Activated CD4-positive, alpha-beta T cell treated with anti-CD3 and anti-CD28 coated beads for 24 hours (primary cell): ENCODE measurements around the gene ARHGEF3.
A peak's percentile ranks its signal among the peaks of the same experiment; 100 is the strongest.
"Not testable (repeated sequence)": the region's sequence is repeated elsewhere in the genome, so short reads cannot be mapped to it uniquely, and the experiment has no call there.

Source experiments
- DNase-seq, 2 donors: peaks; one replicate each; pipeline ENCODE4 v3.0.0-alpha.2; 2020; ENCODE audit warnings: low read depth in 2 of 2

ARHGEF3 gene

GRCh38 chr3:56771376-56771775, 30.4 kb downstream of the ARHGEF3 start:
- no peak for DNase-seq

DNA sequence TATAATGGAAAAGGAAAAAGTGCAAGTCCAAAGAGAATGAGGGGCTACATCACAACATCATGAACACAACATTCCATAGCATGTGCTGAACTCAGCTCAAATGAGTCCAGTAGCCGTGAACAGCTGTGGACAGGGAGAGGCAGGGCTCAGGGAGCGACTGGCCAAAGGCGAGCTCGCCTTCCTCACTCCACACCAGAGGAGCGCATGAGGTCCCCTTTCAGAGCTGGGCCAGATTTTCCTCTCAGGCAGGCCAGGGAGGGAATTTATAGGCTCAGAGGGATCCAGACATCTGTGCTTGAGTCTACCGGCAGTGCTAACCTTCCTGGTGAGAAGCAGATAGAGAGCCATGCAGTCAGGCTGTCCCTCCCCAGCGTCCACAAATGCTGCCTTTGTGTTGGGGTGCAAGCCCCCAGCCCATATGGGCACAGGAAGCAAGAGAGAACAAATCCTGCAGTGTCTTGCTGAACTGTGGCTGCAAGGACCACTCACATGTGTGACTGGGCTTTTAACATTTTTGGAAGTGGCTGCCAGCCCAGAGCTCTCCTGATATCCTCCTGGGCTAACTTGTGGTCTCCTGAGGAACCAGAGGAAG, 32.5 kb downstream of the ARHGEF3 start:
- no peak for DNase-seq

- DNase-seq: no peak
Measured at GRCh38 chr3:56764904-56765547, 36.7 kb downstream of the ARHGEF3 start.

DNA sequence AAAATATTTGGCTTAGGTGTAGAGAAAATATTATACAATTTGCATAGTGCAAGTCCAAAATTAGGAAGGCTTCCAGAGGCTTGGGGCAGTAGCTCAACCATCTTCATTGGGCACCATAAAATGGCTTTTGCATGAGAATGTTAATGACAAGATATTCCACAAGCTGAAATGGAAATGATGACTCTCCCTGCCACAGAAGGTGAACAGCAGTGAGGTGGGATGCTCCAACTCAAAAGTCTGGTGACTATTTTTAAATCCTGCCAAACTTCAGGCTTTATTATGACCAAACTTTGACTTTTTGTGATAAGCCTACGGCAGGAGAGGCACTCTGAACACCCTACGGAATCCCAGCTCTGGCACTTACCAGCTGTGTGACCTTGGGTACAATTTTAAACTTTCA, 37.6 kb downstream of the ARHGEF3 start:
- DNase-seq: no peak

DNA sequence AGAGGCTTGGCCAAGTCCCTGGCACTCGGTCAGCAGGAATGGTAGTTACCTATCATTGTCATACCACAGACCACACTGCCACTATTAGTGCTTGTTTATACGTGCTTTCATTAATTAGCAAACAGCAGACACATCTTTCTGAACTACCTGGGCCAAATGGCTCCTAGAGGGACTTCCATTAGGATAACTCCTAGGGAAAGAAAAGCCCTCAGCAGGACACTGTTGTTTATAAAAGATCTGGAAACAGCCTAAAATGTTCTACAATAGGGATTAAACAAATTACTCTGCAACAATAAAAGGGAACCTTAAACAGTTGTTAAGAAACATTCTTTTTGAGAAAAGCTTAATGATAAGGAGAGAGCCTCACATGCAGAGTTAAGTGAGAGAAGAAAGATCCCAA, 38.5 kb downstream of the ARHGEF3 start:
- no peak for DNase-seq

DNA sequence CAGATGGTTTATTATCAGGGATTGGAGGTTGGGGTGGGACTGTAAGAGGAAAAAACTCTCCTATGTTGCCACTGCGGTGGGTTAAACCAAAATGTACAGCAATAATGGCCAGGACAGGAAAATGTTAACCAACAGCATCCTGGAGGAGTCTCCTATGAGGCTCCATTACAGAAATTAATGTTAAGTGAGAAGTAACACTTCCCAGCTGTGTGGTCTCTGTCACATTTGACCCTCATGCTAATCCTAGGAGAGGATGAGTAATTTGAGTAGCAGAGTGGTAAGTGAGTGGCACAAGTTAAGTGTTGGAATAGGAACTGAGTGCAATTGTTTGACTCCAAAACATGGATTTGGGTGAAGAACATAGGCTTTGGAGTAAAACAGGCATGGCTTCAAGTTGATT, 39.0 kb downstream of the ARHGEF3 start:
- no peak for DNase-seq

- DNase-seq: no peak
Measured at GRCh38 chr3:56761887-56762651, 39.7 kb downstream of the ARHGEF3 start.

DNA sequence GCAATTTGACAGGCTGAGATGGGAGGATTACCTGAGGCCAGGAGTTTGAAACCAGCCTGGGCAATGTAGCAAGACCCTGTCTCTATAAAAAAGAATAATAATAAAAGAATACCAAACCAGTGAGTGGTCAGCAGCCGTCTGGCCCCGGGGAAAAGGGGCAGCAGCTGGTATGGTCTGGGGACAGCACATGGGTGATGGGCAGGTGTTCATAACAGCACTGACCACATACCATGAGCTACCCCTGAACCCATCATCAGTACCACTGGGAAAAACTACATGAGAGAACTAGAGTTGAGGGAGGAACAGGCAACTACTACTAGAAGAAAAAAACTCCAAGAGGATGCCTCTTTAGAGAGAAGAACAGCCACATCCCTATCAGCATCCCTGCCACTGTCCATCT, 40.7 kb downstream of the ARHGEF3 start:
- no peak for DNase-seq

GRCh38 chr3:56759532-56759931, 42.2 kb downstream of the ARHGEF3 start:
- no peak for DNase-seq

GRCh38 chr3:56758539-56758981, 43.2 kb downstream of the ARHGEF3 start:
- DNase-seq: peak in 1 of 2 donors; percentile 19

- not testable (repeated sequence) for DNase-seq
Measured at GRCh38 chr3:56758042-56758441, 43.7 kb downstream of the ARHGEF3 start.

GRCh38 chr3:56754741-56755417, 46.9 kb downstream of the ARHGEF3 start:
- DNase-seq: no peak

DNA sequence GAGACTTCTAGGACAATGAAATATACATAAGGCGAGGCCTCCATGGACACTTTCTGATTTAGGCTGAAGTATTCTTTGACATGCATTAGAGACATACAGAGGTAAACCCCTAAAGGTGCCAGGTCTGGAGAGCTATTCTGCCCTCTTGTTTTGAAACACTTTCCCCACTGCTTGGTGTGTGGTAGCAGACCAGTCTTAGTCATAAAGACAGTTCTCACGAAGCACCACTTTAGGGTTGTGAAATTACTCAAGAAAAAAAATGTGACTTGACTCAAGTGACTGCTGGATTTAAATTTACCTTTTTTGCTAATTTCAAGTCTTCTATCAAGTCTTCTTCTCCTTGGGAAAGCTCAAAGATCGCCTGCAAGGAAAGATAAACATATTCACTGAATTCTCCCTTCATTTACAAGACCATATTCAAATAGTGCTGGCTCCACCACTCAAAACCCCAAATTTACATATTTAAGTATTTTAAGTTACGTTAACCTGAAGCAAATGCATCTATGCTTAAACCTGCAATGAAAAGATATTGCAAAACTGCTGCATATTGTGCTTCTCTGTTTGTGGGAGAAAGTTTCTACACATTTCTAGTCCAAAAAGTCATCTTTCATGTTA, 48.4 kb downstream of the ARHGEF3 start:
- no peak for DNase-seq

DNA sequence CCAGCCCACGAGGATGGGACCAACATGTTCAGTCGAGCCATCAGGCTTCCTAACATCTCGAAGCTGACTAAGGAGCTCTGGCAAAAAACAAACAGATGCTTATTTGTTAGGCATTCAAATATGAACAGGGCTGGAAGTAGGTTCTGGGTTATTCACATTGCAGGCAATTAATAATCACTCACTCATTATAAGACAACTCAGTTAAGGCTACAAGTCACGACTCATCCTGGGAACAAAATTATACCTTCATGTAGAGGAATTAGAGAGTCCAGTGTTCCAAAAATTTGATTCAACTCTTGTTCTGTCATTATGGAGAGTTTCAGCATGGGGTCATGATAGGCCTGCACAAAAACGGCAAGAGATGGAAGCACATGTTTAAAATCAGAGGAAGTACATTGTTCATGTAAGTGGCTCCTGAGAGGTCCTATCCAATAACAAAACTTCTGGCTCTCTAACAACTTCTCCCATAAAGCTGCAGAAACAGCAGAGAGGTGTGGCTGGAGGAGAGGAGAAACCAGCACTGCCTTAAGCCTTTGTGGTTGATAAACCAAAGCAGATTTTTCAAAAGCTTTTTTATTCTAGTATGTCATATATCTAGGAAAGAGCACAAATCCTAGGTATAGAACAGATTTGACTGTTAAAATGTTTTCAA, 50.6 kb downstream of the ARHGEF3 start:
- no peak for DNase-seq

DNA sequence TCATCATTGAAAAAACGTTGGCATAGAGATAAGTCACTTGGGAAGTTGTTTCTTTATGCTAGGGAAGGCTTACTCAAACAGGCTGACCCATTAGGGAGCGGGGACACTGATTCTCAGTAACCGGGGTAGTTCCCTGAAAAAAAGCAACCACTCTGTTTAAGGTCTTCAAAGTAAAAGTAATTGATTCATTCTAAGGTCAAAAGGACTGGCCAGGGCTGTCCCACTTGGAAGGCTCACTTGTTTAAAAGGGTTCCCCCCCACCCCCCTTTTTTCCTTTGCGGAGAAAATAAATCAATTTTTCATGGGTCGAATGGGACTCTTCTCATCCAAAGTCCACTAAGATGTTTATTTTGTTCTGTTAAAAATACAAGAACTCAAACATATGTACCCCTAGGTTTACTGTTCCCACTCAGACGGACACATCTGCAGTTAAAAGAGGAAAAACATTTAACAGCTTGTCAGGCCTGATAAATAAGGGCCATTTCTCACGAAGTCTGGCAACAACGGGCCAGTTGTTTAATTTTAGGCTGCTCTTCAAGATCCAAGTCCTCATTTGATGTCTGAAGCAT, 53.0 kb downstream of the ARHGEF3 start:
- DNase-seq: no peak

GRCh38 chr3:56747150-56747549, 54.6 kb downstream of the ARHGEF3 start:
- no peak for DNase-seq

DNA sequence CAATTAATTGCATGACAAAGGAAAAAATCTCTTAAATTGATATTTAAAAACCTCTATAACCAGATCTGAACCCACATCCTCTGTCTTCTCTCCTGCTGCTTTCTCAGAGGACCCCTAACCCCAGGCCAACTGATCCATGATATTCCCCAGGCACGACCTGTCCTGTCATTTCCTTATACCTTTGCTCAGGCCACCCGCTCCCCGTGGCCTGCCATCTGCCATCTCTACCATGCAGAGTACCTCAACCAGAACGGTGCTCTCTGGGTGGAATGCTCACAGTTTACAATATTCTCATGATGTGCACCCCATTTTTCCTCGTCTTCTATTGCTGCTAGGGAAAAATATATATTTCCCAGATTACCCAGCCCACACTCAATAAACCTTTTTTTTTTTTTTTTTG, 57.7 kb downstream of the ARHGEF3 start:
- DNase-seq: no peak

DNA sequence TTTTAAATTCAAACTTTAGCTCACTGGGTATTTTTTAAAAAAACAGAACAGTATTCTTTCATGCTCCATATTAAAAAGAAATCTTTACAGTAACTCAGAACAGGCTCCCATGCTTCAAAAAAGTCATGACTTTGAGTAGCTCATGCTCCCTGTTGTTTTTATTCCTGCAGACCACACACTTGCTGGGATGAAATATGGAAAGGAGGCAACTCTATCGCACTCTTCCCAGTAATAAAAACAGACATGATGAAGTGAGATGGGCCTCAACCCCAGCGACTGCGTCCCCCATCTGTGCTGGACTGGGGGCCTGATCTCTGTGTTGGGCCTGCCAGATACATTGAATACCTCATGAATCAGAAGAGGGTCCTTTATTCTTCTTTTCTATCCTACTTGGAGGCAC, 58.9 kb downstream of the ARHGEF3 start:
- DNase-seq: no peak

DNA sequence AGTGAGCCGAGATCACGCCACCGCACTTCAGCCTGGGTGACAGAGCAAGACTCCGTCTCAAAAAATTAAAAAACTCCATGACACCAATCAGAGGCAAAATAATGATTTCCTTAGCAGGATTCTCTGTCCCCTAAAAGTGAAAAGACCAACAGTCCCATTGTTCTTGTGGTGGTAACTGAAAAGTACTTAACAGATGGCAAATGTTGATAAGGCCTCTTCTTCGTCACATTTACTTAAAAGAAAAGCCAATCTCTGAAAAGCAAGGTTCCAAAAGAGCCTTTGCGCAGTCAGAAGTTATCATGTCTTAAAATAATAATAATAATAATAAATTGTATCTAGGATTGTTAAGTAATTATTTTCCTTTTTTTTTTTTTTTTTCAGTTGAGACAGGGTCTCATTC, 62.7 kb downstream of the ARHGEF3 start:
- no peak for DNase-seq

DNA sequence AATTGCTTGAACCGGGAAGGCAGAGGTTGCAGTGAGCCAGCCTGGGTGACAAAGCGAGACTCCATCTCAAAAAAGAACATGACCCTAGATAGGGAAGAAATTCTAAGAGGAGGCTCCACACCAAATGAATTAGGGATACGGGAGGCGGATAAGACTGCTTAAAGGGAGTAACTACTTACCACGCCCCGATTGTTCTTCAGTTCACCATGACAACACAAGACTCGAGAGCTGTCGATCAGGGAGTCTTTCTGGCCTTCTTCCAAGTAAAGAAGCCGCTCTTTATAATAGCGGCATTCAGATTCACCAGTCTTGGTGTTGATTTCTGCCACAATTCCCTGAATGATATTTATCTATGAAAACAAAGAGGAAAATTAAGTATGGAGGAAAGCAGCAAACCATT, 64.7 kb downstream of the ARHGEF3 start:
- no peak for DNase-seq

GRCh38 chr3:56732109-56732508, 69.6 kb downstream of the ARHGEF3 start:
- DNase-seq: no peak
